ENCODE measurements around the gene FBXO27. TPM values are rescaled to one million over a fixed set of nuclear protein-coding genes. Genes with fewer than 3 reads are reported as not detected.

The FBXO27 gene
- total and polyA plus RNA-seq, 2 experiments from 2014 or later = 6.2 to 13.7 TPM

DNA sequence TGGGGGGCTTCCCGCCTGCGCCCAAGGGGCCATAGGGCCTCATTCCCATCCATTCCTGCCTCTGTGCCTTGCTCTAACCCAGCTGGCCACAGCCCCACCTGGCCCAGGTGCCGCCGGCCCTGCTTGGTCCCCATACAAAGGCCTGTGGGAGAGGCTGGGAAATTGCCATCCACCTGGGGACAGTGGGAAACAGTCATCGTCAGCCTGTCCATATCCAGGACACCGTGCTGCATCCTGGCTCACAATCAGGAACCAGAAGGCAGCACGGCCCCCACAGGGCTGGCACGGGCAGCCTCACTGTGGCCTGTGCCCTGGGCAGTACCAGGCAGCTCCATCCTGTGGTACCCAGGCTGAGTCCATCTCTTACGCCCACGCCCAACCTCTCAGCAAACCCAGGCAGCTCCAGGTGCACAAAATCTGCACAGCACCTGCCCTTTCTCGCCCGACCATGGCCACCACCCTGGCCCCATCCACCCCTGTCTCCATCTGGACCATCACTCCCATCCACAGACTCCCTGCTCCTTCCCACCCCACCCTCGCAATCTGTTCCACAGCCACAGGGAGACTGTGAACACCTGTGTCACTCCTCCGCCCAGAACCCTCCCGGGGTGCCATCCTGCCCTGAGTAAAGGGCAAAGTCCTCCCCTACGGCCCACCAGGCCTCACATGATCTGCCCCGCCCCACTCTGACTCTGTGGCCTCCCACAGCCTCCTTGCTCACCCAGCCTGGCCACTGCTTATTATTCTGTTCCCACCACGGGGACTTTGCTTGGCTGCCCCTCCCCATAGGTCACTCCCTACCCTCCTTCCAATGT, 21.1 kb upstream of the FBXO27 start:
- Histone ChIP-seq H3F3A (replicated peaks; ENCODE audit: low read depth) (no peaks in the 10 kb centered on the region), H3K4me1 (ENCODE audit: insufficient read depth) (no peaks in the 10 kb centered on the region), H2AFZ (no peak overlapping the region), H3K4me3 (no peak overlapping the region), H3K4me2 (no peak overlapping the region), H3K36me3 (ENCODE audit: insufficient read depth) (no peaks in the 10 kb centered on the region), H3K27me3 (ENCODE audit: insufficient read depth) (no peaks in the 10 kb centered on the region), H3K79me2 (replicated peaks; ENCODE audit: insufficient read depth) (no peaks in the 10 kb centered on the region), H3K9me2 (ENCODE audit: insufficient read depth) (peaks cover 5% of the 10 kb centered on the region; the same call in 1 of the 2 replicates), H3K27ac (ENCODE audit: low read depth) (no peak overlapping the region), H4K20me1 (replicated peaks; ENCODE audit: insufficient read depth) (no peaks in the 10 kb centered on the region)
- H3K4me1 Mint-ChIP-seq = no peaks in the 10 kb centered on the region
- H3K27me3 Mint-ChIP-seq (ENCODE audit: insufficient read depth, low read depth, poor library complexity) = peaks cover 1% of the 10 kb centered on the region
- ATAC-seq (no peak), DNase-seq (ENCODE audit: low spot score) (no peak)
- H3K27ac Mint-ChIP-seq = no peak overlapping the region
- H3K4me3 Mint-ChIP-seq = no peak overlapping the region
- no peaks in the 10 kb centered on the region for H3K36me3 Mint-ChIP-seq (ENCODE audit: low read depth)
- no peak for TF ChIP-seq EZH2 (IDR thresholded peaks at IDR 0.05; ENCODE audit: low read depth, unreplicated experiment)
- H3K9me3 Mint-ChIP-seq = peaks cover 7% of the 10 kb centered on the region; the same call in 2 of the 3 replicates

DNA sequence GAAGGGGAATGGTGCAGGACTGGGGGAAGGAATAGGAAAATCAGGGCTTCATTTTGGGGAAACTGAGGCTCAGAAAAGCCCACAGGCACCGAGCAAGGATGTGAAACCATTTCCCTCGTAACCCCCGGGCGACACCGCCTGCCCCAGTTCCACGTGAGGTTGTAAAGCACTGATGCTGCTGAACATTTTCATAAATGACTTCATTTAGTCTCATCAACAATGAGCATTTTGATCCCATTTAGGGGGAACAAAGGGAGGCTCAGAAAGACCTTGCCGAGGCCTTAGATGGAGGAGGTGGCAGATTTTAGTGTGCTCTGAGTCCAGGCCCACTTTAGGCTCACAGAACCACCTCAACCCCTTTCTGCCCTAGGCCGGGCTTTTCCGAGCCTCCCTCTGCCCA, 20.5 kb upstream of the FBXO27 start:
- H3K9me2 ChIP-seq (ENCODE audit: insufficient read depth) = peaks cover 5% of the 10 kb centered on the region; the same call in 1 of the 2 replicates
- H3K4me1 ChIP-seq (ENCODE audit: insufficient read depth) = no peaks in the 10 kb centered on the region
- no peaks in the 10 kb centered on the region for H3K79me2 ChIP-seq (replicated peaks; ENCODE audit: insufficient read depth)
- H3K4me3 Mint-ChIP-seq = no peak overlapping the region
- H3K36me3 ChIP-seq (ENCODE audit: insufficient read depth) = no peaks in the 10 kb centered on the region
- TF ChIP-seq ZNF114 (CRISPR knock-in tag; IDR thresholded peaks at IDR 0.05) (no peak), CREB1 (CRISPR knock-in tag; IDR thresholded peaks at IDR 0.05; ENCODE audit: low read depth) (no peak), EZH2 (IDR thresholded peaks at IDR 0.05; ENCODE audit: low read depth, unreplicated experiment) (no peak), ZNF331 (CRISPR knock-in tag; IDR thresholded peaks at IDR 0.05; ENCODE audit: low read depth) (no peak), JUNB (IDR thresholded peaks at IDR 0.05; ENCODE audit: unreplicated experiment) (no peak)
- H4K20me1 ChIP-seq (replicated peaks; ENCODE audit: insufficient read depth) = no peaks in the 10 kb centered on the region
- H3K9me3 Mint-ChIP-seq = peaks cover 7% of the 10 kb centered on the region; the same call in 2 of the 3 replicates
- H3F3A ChIP-seq (replicated peaks; ENCODE audit: low read depth) = no peaks in the 10 kb centered on the region
- ATAC-seq = no peak
- H3K36me3 Mint-ChIP-seq (ENCODE audit: low read depth) = no peaks in the 10 kb centered on the region
- H3K27me3 Mint-ChIP-seq (ENCODE audit: insufficient read depth, low read depth, poor library complexity) = peaks cover 1% of the 10 kb centered on the region
- H3K27ac Mint-ChIP-seq = no peak overlapping the region
- H3K27ac ChIP-seq (ENCODE audit: low read depth) = no peak overlapping the region
- DNase-seq (ENCODE audit: low spot score) = no peak
- H2AFZ ChIP-seq = no peak overlapping the region
- no peak overlapping the region for H3K4me2 ChIP-seq
- no peaks in the 10 kb centered on the region for H3K4me1 Mint-ChIP-seq
- H3K27me3 ChIP-seq (ENCODE audit: insufficient read depth) = no peaks in the 10 kb centered on the region
- no peak overlapping the region for H3K4me3 ChIP-seq

DNA sequence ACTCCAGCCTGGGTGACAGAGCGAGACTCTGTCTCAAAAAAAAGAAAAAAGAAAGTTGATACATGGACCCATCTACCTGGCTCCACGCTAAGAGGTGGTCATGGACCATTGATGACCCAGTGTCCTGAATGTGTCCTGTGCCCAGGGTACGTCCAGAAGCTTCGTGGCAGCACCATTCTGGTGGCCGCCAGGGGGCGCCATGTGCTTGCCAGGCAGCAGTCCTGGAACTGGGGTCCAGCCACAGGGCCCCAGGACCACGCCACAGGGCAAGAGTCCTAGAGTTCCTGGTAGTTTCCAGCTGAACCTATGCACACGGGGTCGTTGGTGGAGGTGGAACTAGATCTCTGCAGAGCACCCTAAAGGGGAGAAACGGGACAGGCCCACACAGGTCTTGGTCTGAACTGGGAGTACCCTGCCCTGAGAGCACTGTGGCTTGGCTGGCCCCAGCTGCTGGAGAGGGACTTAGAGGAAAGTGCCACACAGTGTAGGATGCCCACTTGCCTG, 19.9 kb upstream of the FBXO27 start:
- Histone ChIP-seq H3K27ac (ENCODE audit: low read depth) (no peak overlapping the region), H3K9me2 (ENCODE audit: insufficient read depth) (no peaks in the 10 kb centered on the region), H3F3A (replicated peaks; ENCODE audit: low read depth) (no peaks in the 10 kb centered on the region), H3K4me2 (no peak overlapping the region), H3K79me2 (replicated peaks; ENCODE audit: insufficient read depth) (no peaks in the 10 kb centered on the region), H3K4me3 (no peak overlapping the region), H3K36me3 (ENCODE audit: insufficient read depth) (no peaks in the 10 kb centered on the region), H3K4me1 (ENCODE audit: insufficient read depth) (no peaks in the 10 kb centered on the region), H3K27me3 (ENCODE audit: insufficient read depth) (no peaks in the 10 kb centered on the region), H2AFZ (no peak overlapping the region), H4K20me1 (replicated peaks; ENCODE audit: insufficient read depth) (no peaks in the 10 kb centered on the region)
- Mint-ChIP-seq H3K27ac (no peak overlapping the region), H3K36me3 (ENCODE audit: low read depth) (no peaks in the 10 kb centered on the region), H3K9me3 (peaks cover 8% of the 10 kb centered on the region), H3K4me1 (no peaks in the 10 kb centered on the region), H3K4me3 (no peak overlapping the region), H3K27me3 (ENCODE audit: insufficient read depth, low read depth, poor library complexity) (peaks cover 1% of the 10 kb centered on the region)
- DNase-seq (ENCODE audit: low spot score) (peak; percentile 83), ATAC-seq (peak; percentile 100)
- TF ChIP-seq, protein P1, sequence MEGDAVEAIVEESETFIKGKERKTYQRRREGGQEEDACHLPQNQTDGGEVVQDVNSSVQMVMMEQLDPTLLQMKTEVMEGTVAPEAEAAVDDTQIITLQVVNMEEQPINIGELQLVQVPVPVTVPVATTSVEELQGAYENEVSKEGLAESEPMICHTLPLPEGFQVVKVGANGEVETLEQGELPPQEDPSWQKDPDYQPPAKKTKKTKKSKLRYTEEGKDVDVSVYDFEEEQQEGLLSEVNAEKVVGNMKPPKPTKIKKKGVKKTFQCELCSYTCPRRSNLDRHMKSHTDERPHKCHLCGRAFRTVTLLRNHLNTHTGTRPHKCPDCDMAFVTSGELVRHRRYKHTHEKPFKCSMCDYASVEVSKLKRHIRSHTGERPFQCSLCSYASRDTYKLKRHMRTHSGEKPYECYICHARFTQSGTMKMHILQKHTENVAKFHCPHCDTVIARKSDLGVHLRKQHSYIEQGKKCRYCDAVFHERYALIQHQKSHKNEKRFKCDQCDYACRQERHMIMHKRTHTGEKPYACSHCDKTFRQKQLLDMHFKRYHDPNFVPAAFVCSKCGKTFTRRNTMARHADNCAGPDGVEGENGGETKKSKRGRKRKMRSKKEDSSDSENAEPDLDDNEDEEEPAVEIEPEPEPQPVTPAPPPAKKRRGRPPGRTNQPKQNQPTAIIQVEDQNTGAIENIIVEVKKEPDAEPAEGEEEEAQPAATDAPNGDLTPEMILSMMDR (conservative IDR thresholded peaks at IDR 0.05; ENCODE audit: low read depth in 2 of 2) = peak; percentile 92 to 98
- TF ChIP-seq JUNB (IDR thresholded peaks at IDR 0.05; ENCODE audit: unreplicated experiment) = no peak

All from GM23338 (cell line).